SKM-1 (cell line): ENCODE measurements around the gene UBLCP1.
A peak's percentile ranks its signal among the peaks of the same experiment; 100 is the strongest.
"Not testable (repeated sequence)": the region's sequence is repeated elsewhere in the genome, so short reads cannot be mapped to it uniquely, and the experiment has no call there.

Experiments used
- DNase-seq: peaks from one replicate; lab custom pipeline; 2025; ENCODE audit not compliant: unreplicated experiment; lab: John Stamatoyannopoulos, UW

UBLCP1 gene

GRCh38 chr5:159262859-159263568, at the start of gene UBLCP1:
UBLCP1 (plus strand) TSS chr5:159263290; CDS start chr5:159268916, 5,626 bp downstream.
- peak; percentile 80 for DNase-seq

- no peak for DNase-seq
Measured at GRCh38 chr5:159214486-159215271, 48.4 kb upstream of the UBLCP1 start.

- DNase-seq, result no peak
Measured at GRCh38 chr5:159215886-159216285, 47.2 kb upstream of the UBLCP1 start.

GRCh38 chr5:159216454-159216853, 46.6 kb upstream of the UBLCP1 start:
- DNase-seq, result no peak

GRCh38 chr5:159217236-159217635, 45.9 kb upstream of the UBLCP1 start:
- DNase-seq, result no peak

- DNase-seq, result no peak
Measured at GRCh38 chr5:159218595-159219023, 44.5 kb upstream of the UBLCP1 start.

GRCh38 chr5:159220206-159220605, 42.9 kb upstream of the UBLCP1 start:
- DNase-seq, result no peak

GRCh38 chr5:159223469-159223868, 39.6 kb upstream of the UBLCP1 start:
- no peak for DNase-seq

- DNase-seq, result no peak
Measured at GRCh38 chr5:159224471-159224870, 38.6 kb upstream of the UBLCP1 start.

GRCh38 chr5:159226451-159226850, 36.6 kb upstream of the UBLCP1 start:
- DNase-seq, result no peak

- no peak for DNase-seq
Measured at GRCh38 chr5:159227452-159227851, 35.6 kb upstream of the UBLCP1 start.

GRCh38 chr5:159228097-159228496, 35.0 kb upstream of the UBLCP1 start:
- not testable (repeated sequence) for DNase-seq

GRCh38 chr5:159230657-159231056, 32.4 kb upstream of the UBLCP1 start:
- DNase-seq, result no peak

GRCh38 chr5:159231167-159231566, 31.9 kb upstream of the UBLCP1 start:
- DNase-seq, result no peak

GRCh38 chr5:159235871-159236520, 27.1 kb upstream of the UBLCP1 start:
- DNase-seq, result not testable (repeated sequence)

GRCh38 chr5:159240301-159240870, 22.7 kb upstream of the UBLCP1 start:
- DNase-seq, result no peak

GRCh38 chr5:159241946-159242552, 21.0 kb upstream of the UBLCP1 start:
- no peak for DNase-seq

- no peak for DNase-seq
Measured at GRCh38 chr5:159242656-159243055, 20.4 kb upstream of the UBLCP1 start.

- DNase-seq, result no peak
Measured at GRCh38 chr5:159243385-159243784, 19.7 kb upstream of the UBLCP1 start.

GRCh38 chr5:159244163-159244562, 18.9 kb upstream of the UBLCP1 start:
- DNase-seq, result no peak

GRCh38 chr5:159244890-159245289, 18.2 kb upstream of the UBLCP1 start:
- no peak for DNase-seq
